GDM1 (cell line): ENCODE results near the gene RGPD5.
"Not testable (repeated sequence)": the region's sequence is repeated elsewhere in the genome, so short reads cannot be mapped to it uniquely, and the experiment has no call there.

Source experiments
- DNase-seq: peaks from one replicate; lab custom pipeline; 2025; lab: John Stamatoyannopoulos, UW

The RGPD5 gene

DNA sequence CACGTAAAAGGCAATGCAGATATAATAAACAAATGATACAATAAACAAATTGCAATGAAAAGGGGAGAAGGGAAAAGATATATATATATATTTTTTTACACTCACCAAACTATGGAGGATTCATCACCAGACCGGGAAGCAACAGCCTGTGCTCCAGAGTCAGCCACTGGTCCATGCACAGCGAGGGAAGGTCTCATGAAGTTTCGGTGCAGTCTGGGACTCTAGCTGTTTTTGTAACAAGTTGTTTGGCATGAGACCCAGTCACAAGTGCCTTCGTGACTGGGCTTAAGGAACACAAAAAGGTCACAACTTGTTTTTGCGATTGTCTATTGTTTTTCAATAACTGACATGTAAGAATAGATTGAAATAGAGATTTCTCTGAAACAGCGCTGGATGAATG lies 99.6 kb downstream of the RGPD5 start:
- DNase-seq: not testable (repeated sequence)

DNA sequence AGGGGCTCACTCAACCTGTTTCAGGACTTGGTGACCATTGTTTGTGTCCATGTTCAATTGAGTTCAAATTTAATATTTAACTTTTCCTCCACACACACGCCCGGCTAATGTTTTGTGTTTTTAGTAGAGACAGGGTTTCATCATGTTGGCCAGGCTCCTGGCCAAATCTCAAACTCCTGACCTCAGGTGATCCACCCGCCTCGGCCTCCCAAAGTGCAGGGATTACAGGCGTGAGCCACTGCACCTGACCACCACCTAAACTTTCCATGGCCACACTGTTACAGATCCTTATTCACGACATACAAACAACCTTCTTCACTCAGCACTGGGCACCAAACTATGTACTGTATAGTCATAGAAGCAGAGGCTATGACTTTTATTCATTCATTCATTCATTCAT lies 100.0 kb downstream of the RGPD5 start:
- not testable (repeated sequence) for DNase-seq

DNA sequence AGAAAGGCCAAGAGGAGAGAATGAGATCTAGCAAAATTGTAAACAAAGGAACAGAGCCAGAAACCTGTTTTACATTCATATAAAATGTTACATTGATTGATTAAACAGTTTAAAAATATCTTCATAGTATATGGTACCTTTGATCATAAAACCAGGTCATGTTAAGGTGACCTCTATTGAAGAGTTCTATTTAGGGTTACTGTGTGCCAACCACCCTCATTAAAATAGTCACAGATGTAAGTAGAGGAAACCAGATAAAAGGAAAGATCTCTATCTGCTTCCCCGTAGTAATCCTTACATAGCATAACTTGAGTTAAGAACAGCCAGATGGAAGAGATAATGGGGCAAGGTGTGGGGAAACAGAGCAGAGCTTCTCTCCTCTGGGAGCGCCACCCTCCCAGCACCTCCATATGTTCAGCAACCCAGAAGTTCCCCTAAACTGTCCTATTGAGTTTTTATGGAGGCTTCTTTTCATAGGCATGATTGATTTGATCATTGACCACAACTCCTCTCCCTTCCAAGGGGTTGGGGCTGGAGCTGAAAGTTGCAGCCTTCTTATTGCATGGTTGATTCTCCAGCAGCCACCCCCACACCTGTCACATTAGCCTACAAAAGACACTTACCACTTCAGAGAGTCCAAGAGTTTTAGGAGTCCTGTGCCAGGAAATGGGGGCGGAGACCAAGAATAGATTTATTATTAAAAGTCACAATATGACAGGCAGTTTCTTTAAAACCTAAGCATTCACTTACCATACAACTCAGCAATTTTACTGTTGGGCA lies 101.2 kb downstream of the RGPD5 start:
- DNase-seq: not testable (repeated sequence)

DNA sequence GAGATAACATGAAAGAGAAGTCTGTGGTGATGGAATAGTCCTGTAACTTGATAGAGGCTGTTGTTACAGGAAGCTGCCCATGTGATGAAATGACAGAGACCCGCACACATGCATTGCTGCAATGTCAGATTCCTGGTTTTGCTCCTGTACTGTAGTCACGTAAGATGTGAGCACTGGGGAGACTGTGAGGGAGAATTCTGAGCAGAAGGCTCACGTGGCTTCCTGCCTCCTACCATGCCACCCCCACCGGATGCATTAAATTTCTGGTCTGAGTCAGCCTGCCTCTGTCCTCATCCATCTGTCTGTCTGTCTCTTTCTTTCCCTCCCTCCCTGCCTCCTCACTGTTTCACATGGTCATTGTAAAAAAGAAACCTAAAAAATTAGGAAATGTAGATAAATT lies 102.1 kb downstream of the RGPD5 start:
- not testable (repeated sequence) for DNase-seq

DNA sequence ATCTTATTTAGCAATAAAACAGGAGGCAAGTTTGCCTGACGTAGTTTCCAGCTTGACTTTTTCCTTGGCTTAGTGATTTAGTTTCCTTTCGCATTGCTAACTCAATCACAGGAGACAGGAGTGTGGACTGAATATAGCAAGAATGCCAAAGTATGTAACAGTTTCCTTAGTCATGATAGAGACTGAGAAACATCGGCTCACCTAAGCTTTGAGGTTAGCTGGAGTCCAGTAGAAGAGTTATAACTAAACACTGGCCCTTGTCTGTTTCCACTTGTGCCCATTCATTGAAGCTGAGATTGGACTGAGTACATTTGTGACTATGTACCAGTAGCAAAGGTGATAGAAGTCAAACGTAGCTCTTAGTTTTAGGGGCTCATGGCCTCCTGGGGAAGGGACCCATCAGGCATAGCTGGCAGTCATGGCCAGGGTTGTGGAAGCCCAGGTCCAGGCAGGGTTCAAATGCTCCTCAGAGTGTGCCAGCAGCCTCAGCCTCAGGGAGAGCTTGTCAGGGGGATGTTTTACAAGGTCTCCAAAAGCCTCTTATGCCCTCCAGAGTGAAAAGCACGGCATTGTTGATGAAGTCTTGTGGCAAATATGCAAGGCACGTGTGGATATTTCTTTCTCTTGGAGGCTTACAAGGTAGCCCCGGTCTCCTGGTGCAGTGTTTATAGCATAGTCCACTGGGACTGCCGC lies 103.8 kb downstream of the RGPD5 start:
- not testable (repeated sequence) for DNase-seq

DNA sequence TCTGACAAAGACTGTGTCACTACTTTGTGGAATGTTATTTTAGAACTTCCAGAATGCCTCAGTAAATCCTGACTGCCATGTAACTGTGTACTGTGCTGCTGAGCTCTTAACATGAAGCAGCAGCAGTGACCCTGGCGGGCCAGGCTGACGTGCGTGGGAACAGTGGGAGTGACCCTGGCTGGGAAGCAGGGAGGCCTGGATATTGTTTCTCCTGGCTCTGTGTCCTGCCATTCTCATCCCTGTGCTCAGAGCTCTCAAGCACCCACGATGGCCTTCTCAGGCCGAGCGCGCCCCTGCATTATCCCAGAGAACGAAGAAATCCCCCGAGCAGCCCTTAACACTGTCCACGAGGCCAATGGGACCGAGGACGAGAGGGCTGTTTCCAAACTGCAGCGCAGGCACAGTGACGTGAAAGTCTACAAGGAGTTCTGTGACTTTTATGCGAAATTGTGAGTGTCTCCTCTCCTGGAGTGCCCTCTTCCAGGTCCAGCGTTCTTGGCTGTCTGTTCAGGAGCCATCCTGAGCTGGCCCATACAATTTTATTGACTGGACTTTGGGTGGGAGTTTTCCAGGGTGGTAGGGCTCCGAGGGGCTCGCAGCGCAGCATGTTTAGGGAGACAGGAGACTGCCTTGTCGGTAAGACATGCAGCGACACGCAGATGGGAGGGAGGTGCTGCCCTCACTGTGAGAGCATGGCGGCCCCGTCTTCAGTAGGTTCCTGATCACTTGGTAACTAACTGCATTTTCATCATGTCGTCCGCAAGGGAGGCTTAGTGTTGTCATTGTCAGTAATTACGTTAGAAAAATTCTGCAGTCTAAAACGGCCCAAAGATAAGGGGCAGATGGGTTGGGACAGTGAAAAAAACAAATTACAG lies 104.6 kb downstream of the RGPD5 start, which contains the start of gene LIMS3:
Gene LIMS3 (plus strand): TSS at position 227 of the 875 bp plus-strand sequence. CDS start 41 bp downstream, at position 268.
- DNase-seq: not testable (repeated sequence)

DNA sequence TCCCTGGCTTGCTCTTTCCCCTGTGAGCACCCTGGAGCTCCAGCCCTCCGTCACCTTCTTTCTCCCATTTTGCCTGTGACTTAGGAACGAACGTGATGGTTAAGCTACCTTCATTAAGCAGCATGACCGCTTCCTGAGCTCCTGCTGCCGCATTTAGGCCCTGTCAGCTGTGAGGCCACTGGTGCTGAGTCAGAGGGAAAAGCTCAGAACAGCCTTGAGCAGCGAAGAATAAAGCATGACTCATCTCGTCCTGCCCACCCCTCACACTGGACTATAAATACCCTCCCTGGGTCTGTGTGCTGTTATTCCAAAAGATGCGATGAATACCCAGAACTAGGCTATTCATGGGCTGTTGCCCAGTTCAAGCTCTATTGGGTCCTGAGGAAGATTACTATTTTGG lies 111.7 kb downstream of the RGPD5 start:
- DNase-seq: not testable (repeated sequence)
